ENCODE data around the gene AHSP. TPM values are rescaled to one million over a fixed set of nuclear protein-coding genes. Genes with fewer than 3 reads are reported as not detected.
"Not testable (repeated sequence)": the region's sequence is repeated elsewhere in the genome, so short reads cannot be mapped to it uniquely, and the experiment has no call there.

AHSP gene
- total RNA-seq, 1 experiment from 2014 or later: not detected

- Histone ChIP-seq H3K9me3 (peaks cover under 1% of the 10 kb centered on the region), H3K4me3 (no peak overlapping the region), H3K36me3 (no peaks in the 10 kb centered on the region), H3K27me3 (no peaks in the 10 kb centered on the region; the same call in 1 of the 2 replicates)
- no peak for DNase-seq
Observed at GRCh38 chr16:31517800-31518402, 9.8 kb upstream of the AHSP start.

GRCh38 chr16:31519759-31520431, 7.8 kb upstream of the AHSP start:
- Histone ChIP-seq H3K36me3 (no peaks in the 10 kb centered on the region), H3K9me3 (no peaks in the 10 kb centered on the region), H3K27me3 (no peaks in the 10 kb centered on the region; the same call in 1 of the 2 replicates), H3K4me3 (no peak overlapping the region)
- DNase-seq: no peak

GRCh38 chr16:31521368-31521767, 6.3 kb upstream of the AHSP start:
- no peak for DNase-seq
- no peaks in the 10 kb centered on the region for H3K9me3 ChIP-seq
- H3K27me3 ChIP-seq: no peaks in the 10 kb centered on the region; the same call in 1 of the 2 replicates
- no peaks in the 10 kb centered on the region for H3K36me3 ChIP-seq
- no peak overlapping the region for H3K4me3 ChIP-seq

- Histone ChIP-seq H3K9me3 (no peaks in the 10 kb centered on the region), H3K27me3 (no peaks in the 10 kb centered on the region; the same call in 1 of the 2 replicates), H3K4me3 (no peak overlapping the region), H3K36me3 (no peaks in the 10 kb centered on the region)
- no peak for DNase-seq
Observed at GRCh38 chr16:31522071-31522470, 5.6 kb upstream of the AHSP start.

GRCh38 chr16:31523768-31524167, 3.9 kb upstream of the AHSP start:
- not testable (repeated sequence) for H3K9me3 ChIP-seq, DNase-seq

GRCh38 chr16:31525113-31525512, 2.6 kb upstream of the AHSP start:
- Histone ChIP-seq H3K9me3 (no peaks in the 10 kb centered on the region), H3K36me3 (no peaks in the 10 kb centered on the region), H3K4me3 (no peak overlapping the region), H3K27me3 (peaks cover 18% of the 10 kb centered on the region)
- no peak for DNase-seq

More at GRCh38 chr16:31523768-31524167, 3.9 kb upstream of the AHSP start:
- not testable (repeated sequence) for H3K27me3 ChIP-seq, H3K36me3 ChIP-seq, H3K4me3 ChIP-seq

GRCh38 chr16:31528523-31529107, 915 bp downstream of the AHSP start:
- Histone ChIP-seq H3K27me3 (peaks cover 22% of the 10 kb centered on the region), H3K36me3 (no peaks in the 10 kb centered on the region), H3K4me3 (peak overlapping the region; percentile 39), H3K9me3 (no peaks in the 10 kb centered on the region)
- no peak for DNase-seq

GRCh38 chr16:31529108-31529936, 1.6 kb downstream of the AHSP start:
- peaks cover 22% of the 10 kb centered on the region for H3K27me3 ChIP-seq
- H3K9me3 ChIP-seq: no peaks in the 10 kb centered on the region
- H3K4me3 ChIP-seq: peak overlapping the region; percentile 39
- H3K36me3 ChIP-seq: no peaks in the 10 kb centered on the region
- DNase-seq: peak; percentile 17

- Histone ChIP-seq H3K4me3 (peak overlapping the region; percentile 21), H3K9me3 (no peaks in the 10 kb centered on the region), H3K27me3 (peaks cover 24% of the 10 kb centered on the region), H3K36me3 (no peaks in the 10 kb centered on the region)
- no peak for DNase-seq
Observed at GRCh38 chr16:31529937-31530312, 2.2 kb downstream of the AHSP start.

- H3K9me3 ChIP-seq: no peaks in the 10 kb centered on the region
- no peak for DNase-seq
- H3K27me3 ChIP-seq: peaks cover 24% of the 10 kb centered on the region
- no peak overlapping the region for H3K4me3 ChIP-seq
- no peaks in the 10 kb centered on the region for H3K36me3 ChIP-seq
Observed at GRCh38 chr16:31530405-31530804, 2.7 kb downstream of the AHSP start.

- Histone ChIP-seq H3K4me3 (no peak overlapping the region), H3K36me3 (no peaks in the 10 kb centered on the region), H3K27me3 (peaks cover 27% of the 10 kb centered on the region), H3K9me3 (no peaks in the 10 kb centered on the region)
- no peak for DNase-seq
Observed at GRCh38 chr16:31531096-31531495, 3.4 kb downstream of the AHSP start.

GRCh38 chr16:31532120-31532519, 4.4 kb downstream of the AHSP start:
- no peak for DNase-seq
- Histone ChIP-seq H3K27me3 (peaks cover 28% of the 10 kb centered on the region), H3K36me3 (no peaks in the 10 kb centered on the region), H3K9me3 (no peaks in the 10 kb centered on the region), H3K4me3 (no peak overlapping the region)

- Histone ChIP-seq H3K9me3 (no peaks in the 10 kb centered on the region), H3K36me3 (no peaks in the 10 kb centered on the region), H3K4me3 (no peak overlapping the region), H3K27me3 (peaks cover 33% of the 10 kb centered on the region)
- DNase-seq: no peak
Observed at GRCh38 chr16:31532896-31533295, 5.2 kb downstream of the AHSP start.

GRCh38 chr16:31535737-31536136, 8.0 kb downstream of the AHSP start:
- Histone ChIP-seq H3K9me3 (peaks cover 5% of the 10 kb centered on the region), H3K4me3 (no peak overlapping the region), H3K27me3 (peaks cover 20% of the 10 kb centered on the region), H3K36me3 (no peaks in the 10 kb centered on the region)
- DNase-seq: no peak

GRCh38 chr16:31536804-31537361, 9.2 kb downstream of the AHSP start:
- Histone ChIP-seq H3K9me3 (peaks cover 5% of the 10 kb centered on the region), H3K4me3 (no peak overlapping the region), H3K36me3 (no peaks in the 10 kb centered on the region), H3K27me3 (peaks cover 22% of the 10 kb centered on the region)
- no peak for DNase-seq

- DNase-seq: no peak
- no peak overlapping the region for H3K4me3 ChIP-seq
Observed at GRCh38 chr16:31537362-31538242, 9.9 kb downstream of the AHSP start.

More at GRCh38 chr16:31537362-31538242, 9.9 kb downstream of the AHSP start:
- Histone ChIP-seq H3K36me3 (no peaks in the 10 kb centered on the region), H3K9me3 (peaks cover 5% of the 10 kb centered on the region), H3K27me3 (peaks cover 22% of the 10 kb centered on the region)

All from MG63 (cell line).